Measurements from ENCODE around the gene PTAFR. TPM values are rescaled to one million over a fixed set of nuclear protein-coding genes. Genes with fewer than 3 reads are reported as not detected.

The PTAFR gene
- total RNA-seq, 2 experiments from 2014 or later, result 0.47 to 0.53 TPM

- H3K27ac ChIP-seq (ENCODE audit: low read depth in 1 of 2, low read length in 2 of 2), result no peak overlapping the region
- H3K4me3 ChIP-seq (ENCODE audit: low read length), result no peak overlapping the region
- peaks cover 38% of the 10 kb centered on the region for H3K4me1 Mint-ChIP-seq (ENCODE audit: low read depth)
- H3K27me3 ChIP-seq (ENCODE audit: control insufficient read depth in 1 of 2, insufficient read depth in 2 of 2, low read length in 2 of 2), result no peaks in the 10 kb centered on the region
- intact Hi-C loops (cut with DNase I, micrococcal nuclease), result loop anchor here in 1 of 2 experiments (5.0 kb wide), 1 partner anchor 88 kb away; no protein-coding TSS in a partner anchor
- H3K36me3 ChIP-seq (ENCODE audit: insufficient read depth, low read length), result peaks cover 28% of the 10 kb centered on the region
- H3K9me3 Mint-ChIP-seq, result peaks cover 4% of the 10 kb centered on the region
- ChIA-PET POLR2A (no interaction called here), CTCF (interaction anchor here (0.7 to 1.2 kb wide), 2 partner anchors 13 kb away, joined by 3 to 5 read pairs; no protein-coding TSS in a partner anchor)
- H3K9me3 ChIP-seq (ENCODE audit: control insufficient read depth in 1 of 2, insufficient read depth in 1 of 2, low read length in 2 of 2), result peaks cover 5 to 25% of the 10 kb centered on the region in 2 experiments
- peaks cover 48% of the 10 kb centered on the region for H3K36me3 Mint-ChIP-seq (ENCODE audit: low read depth)
- TF ChIP-seq CTCF (IDR thresholded peaks at IDR 0.05), result no peak
- ATAC-seq (ENCODE audit: poor library complexity), result no peak
- no peak overlapping the region for H3K27ac Mint-ChIP-seq
- H3K4me1 ChIP-seq (ENCODE audit: insufficient read depth, low read length), result peaks cover 45% of the 10 kb centered on the region
- H3K27me3 Mint-ChIP-seq, result no peaks in the 10 kb centered on the region
- no peak overlapping the region for H3K4me3 Mint-ChIP-seq
- DNase-seq, result no peak
Observed at GRCh38 chr1:28195780-28196179, 19.3 kb upstream of the PTAFR start.

GRCh38 chr1:28194326-28195035, 18.0 kb upstream of the PTAFR start:
- no peak overlapping the region for H3K27ac Mint-ChIP-seq
- H3K27ac ChIP-seq (ENCODE audit: low read depth in 1 of 2, low read length in 2 of 2), result no peak overlapping the region
- H3K4me1 Mint-ChIP-seq (ENCODE audit: low read depth), result peaks cover 25% of the 10 kb centered on the region
- no peaks in the 10 kb centered on the region for H3K27me3 ChIP-seq (ENCODE audit: control insufficient read depth in 1 of 2, insufficient read depth in 2 of 2, low read length in 2 of 2)
- intact Hi-C loops (cut with DNase I, micrococcal nuclease), result loop anchor here in 1 of 2 experiments (5.0 kb wide), 1 partner anchor 87 kb away; no protein-coding TSS in a partner anchor
- ChIA-PET CTCF (no interaction called here), POLR2A (no interaction called here)
- peaks cover 5 to 25% of the 10 kb centered on the region in 2 experiments for H3K9me3 ChIP-seq (ENCODE audit: control insufficient read depth in 1 of 2, insufficient read depth in 1 of 2, low read length in 2 of 2)
- peaks cover 33% of the 10 kb centered on the region for H3K4me1 ChIP-seq (ENCODE audit: insufficient read depth, low read length)
- peaks cover 3% of the 10 kb centered on the region for H3K9me3 Mint-ChIP-seq
- H3K4me3 Mint-ChIP-seq, result no peak overlapping the region
- DNase-seq, result no peak
- H3K36me3 ChIP-seq (ENCODE audit: insufficient read depth, low read length), result peaks cover 19% of the 10 kb centered on the region
- H3K36me3 Mint-ChIP-seq (ENCODE audit: low read depth), result peaks cover 35% of the 10 kb centered on the region
- H3K27me3 Mint-ChIP-seq, result no peaks in the 10 kb centered on the region
- H3K4me3 ChIP-seq (ENCODE audit: low read length), result no peak overlapping the region
- no peak for TF ChIP-seq CTCF (IDR thresholded peaks at IDR 0.05)
- no peak for ATAC-seq (ENCODE audit: poor library complexity)

- POLR2A ChIA-PET, result interaction anchor here (0.7 kb wide), 1 partner anchor 15 kb away, joined by 3 read pairs; no protein-coding TSS in a partner anchor
- Histone ChIP-seq H3K4me3 (ENCODE audit: low read length) (no peak overlapping the region), H3K36me3 (ENCODE audit: insufficient read depth, low read length) (peaks cover 17% of the 10 kb centered on the region), H3K4me1 (ENCODE audit: insufficient read depth, low read length) (peaks cover 25% of the 10 kb centered on the region), H3K27me3 (ENCODE audit: control insufficient read depth in 1 of 2, insufficient read depth in 2 of 2, low read length in 2 of 2) (no peaks in the 10 kb centered on the region), H3K9me3 (ENCODE audit: control insufficient read depth in 1 of 2, insufficient read depth in 1 of 2, low read length in 2 of 2) (peaks cover 0 to 20% of the 10 kb centered on the region in 2 experiments), H3K27ac (ENCODE audit: low read depth in 1 of 2, low read length in 2 of 2) (no peak overlapping the region)
- H3K27me3 Mint-ChIP-seq, result no peaks in the 10 kb centered on the region
- CTCF ChIA-PET, result no interaction called here
- no peak for TF ChIP-seq CTCF (IDR thresholded peaks at IDR 0.05)
- no peaks in the 10 kb centered on the region for H3K9me3 Mint-ChIP-seq
- H3K36me3 Mint-ChIP-seq (ENCODE audit: low read depth), result peaks cover 28% of the 10 kb centered on the region
- H3K4me3 Mint-ChIP-seq, result no peak overlapping the region
- intact Hi-C loops (cut with DNase I, micrococcal nuclease), result no loop called here
- ATAC-seq (ENCODE audit: poor library complexity) (no peak), DNase-seq (no peak)
- H3K27ac Mint-ChIP-seq, result no peak overlapping the region
- peaks cover 17% of the 10 kb centered on the region for H3K4me1 Mint-ChIP-seq (ENCODE audit: low read depth)
Observed at GRCh38 chr1:28193701-28194161, 17.2 kb upstream of the PTAFR start.

Data from CD4-positive, alpha-beta T cell (primary cell).